WTC11 (cell line): Measurements from ENCODE around the gene GSTK1. TPM values are rescaled to one million over a fixed set of nuclear protein-coding genes. Genes with fewer than 3 reads are reported as not detected.

Source experiments
- ATAC-seq: fragments of 200-7000 bp; cut with Tn5 transposase; 2 replicates; pipeline ENCODE4 v1.10.0; 2021; ENCODE audit warnings: mild to moderate bottlenecking, moderate library complexity
- CTCF ChIA-PET: fragments of 300-600 bp; sonication (Branson Sonifier 250); formaldehyde crosslinking; loops from one replicate; lab custom pipeline; 2021; ENCODE audit warnings: antibody characterized with exemption; lab: Charles Lee
- POLR2A ChIA-PET: fragments of 350-600 bp; sonication (Branson Sonifier 250); formaldehyde crosslinking; loops from one replicate; lab custom pipeline; 2021; ENCODE audit warnings: antibody characterized with exemption; lab: Charles Lee
- DNase-seq: peaks from one replicate; pipeline ENCODE4 v3.0.0; 2021; ENCODE audit warnings: low spot score
- H3K27ac Mint-ChIP-seq: 2 replicates; pipeline ENCODE4 v1.8.0; 2021; ENCODE audit warnings: mixed read lengths
- H3K27me3 Mint-ChIP-seq: 2 replicates; pipeline ENCODE4 v1.8.0; 2021; ENCODE audit warnings: low read depth, mild to moderate bottlenecking, moderate library complexity, mixed read lengths
- H3K36me3 Mint-ChIP-seq: 2 replicates; pipeline ENCODE4 v1.8.0; 2021; ENCODE audit warnings: mixed read lengths
- H3K4me1 Mint-ChIP-seq: 2 replicates; pipeline ENCODE4 v1.8.0; 2022; ENCODE audit warnings: mixed read lengths
- H3K4me3 Mint-ChIP-seq: 2 replicates; pipeline ENCODE4 v1.8.0; 2021; ENCODE audit warnings: mild to moderate bottlenecking, moderate library complexity, mixed read lengths
- H3K9me3 Mint-ChIP-seq: 2 replicates; pipeline ENCODE4 v1.8.0; 2021; ENCODE audit warnings: mixed read lengths
- CBFB ChIP-seq: sonication (generic); formaldehyde crosslinking; IDR thresholded peaks from 2 replicates; pipeline ENCODE4 v1.8.1; 2022; ENCODE audit warnings: mild to moderate bottlenecking, low read depth, missing genetic modification reagents
- ELF4 ChIP-seq: sonication (generic); formaldehyde crosslinking; IDR thresholded peaks from 2 replicates; pipeline ENCODE4 v1.8.1; 2022; ENCODE audit warnings: low read depth, mild to moderate bottlenecking, moderate library complexity, missing genetic modification reagents
- FOXK1 ChIP-seq: sonication (generic); formaldehyde crosslinking; IDR thresholded peaks from 2 replicates; pipeline ENCODE4 v1.8.0; 2022; ENCODE audit warnings: mild to moderate bottlenecking, moderate library complexity, missing genetic modification reagents
- HMGA2 ChIP-seq: fragments of 250-450 bp; sonication (Bioruptor Pico); IDR thresholded peaks from 2 replicates; pipeline ENCODE4 v1.4.0; 2021; ENCODE audit warnings: mild to moderate bottlenecking, moderate library complexity
- NFE2L1 ChIP-seq: sonication (generic); formaldehyde crosslinking; IDR thresholded peaks from 2 replicates; pipeline ENCODE4 v1.8.1; 2023; ENCODE audit warnings: missing genetic modification reagents
- SMAD3 ChIP-seq: sonication (generic); formaldehyde crosslinking; IDR thresholded peaks from 2 replicates; pipeline ENCODE4 v1.8.0; 2022; ENCODE audit warnings: missing genetic modification reagents, mild to moderate bottlenecking, borderline replicate concordance
- SMAD4 ChIP-seq: sonication (generic); formaldehyde crosslinking; IDR thresholded peaks from 2 replicates; pipeline ENCODE4 v1.8.0; 2022; ENCODE audit warnings: mild to moderate bottlenecking, missing genetic modification reagents
- TEAD1 ChIP-seq: sonication (generic); formaldehyde crosslinking; IDR thresholded peaks from 2 replicates; pipeline ENCODE4 v1.8.0; 2022; ENCODE audit warnings: mild to moderate bottlenecking, missing genetic modification reagents
- TEAD4 ChIP-seq: sonication (generic); formaldehyde crosslinking; IDR thresholded peaks from 2 replicates; pipeline ENCODE4 v1.8.0; 2022; ENCODE audit warnings: mild to moderate bottlenecking, missing genetic modification reagents
- ZBTB21 ChIP-seq: sonication (generic); formaldehyde crosslinking; IDR thresholded peaks from 2 replicates; pipeline ENCODE4 v1.8.1; 2023; ENCODE audit warnings: mild to moderate bottlenecking, missing genetic modification reagents, borderline replicate concordance
- ZNF121 ChIP-seq: sonication (generic); formaldehyde crosslinking; IDR thresholded peaks from 2 replicates; pipeline ENCODE4 v1.8.0; 2023; ENCODE audit warnings: missing genetic modification reagents
- ZNF219 ChIP-seq: sonication (generic); formaldehyde crosslinking; IDR thresholded peaks from 2 replicates; pipeline ENCODE4 v1.8.0; 2023; ENCODE audit warnings: missing genetic modification reagents, mild to moderate bottlenecking, borderline replicate concordance
- ZNF423 ChIP-seq: fragments of 250-450 bp; sonication (Bioruptor Pico); IDR thresholded peaks from 2 replicates; pipeline ENCODE4 v2.1.2; 2022; ENCODE audit warnings: mild to moderate bottlenecking, moderate library complexity
- total RNA-seq: library from RNA; stranded (reverse); gene quantifications from 3 replicates; pipeline ENCODE4 v1.2.3, GENCODE V29; 2021
- TF ChIP-seq, protein P1 (sequence below): sonication (generic); formaldehyde crosslinking; IDR thresholded peaks from 2 replicates; pipeline ENCODE4 v1.8.0; 2023; ENCODE audit warnings: mild to moderate bottlenecking, missing genetic modification reagents
- TF ChIP-seq, protein P2 (sequence below): sonication (generic); formaldehyde crosslinking; IDR thresholded peaks from 2 replicates; pipeline ENCODE4 v1.8.1; 2022; ENCODE audit warnings: low read depth, mild to moderate bottlenecking, moderate library complexity, missing genetic modification reagents, borderline replicate concordance
- TF ChIP-seq, protein P3 (sequence below): sonication (generic); formaldehyde crosslinking; IDR thresholded peaks from 2 replicates; pipeline ENCODE4 v1.8.0; 2023; ENCODE audit warnings: missing genetic modification reagents, mild to moderate bottlenecking, borderline replicate concordance
- TF ChIP-seq, protein P4 (sequence below): fragments of 250-450 bp; sonication (Bioruptor Pico); IDR thresholded peaks from 2 replicates; pipeline ENCODE4 v1.9.0; 2021; ENCODE audit warnings: mild to moderate bottlenecking
- TF ChIP-seq, protein P5 (sequence below): sonication (generic); formaldehyde crosslinking; IDR thresholded peaks from 2 replicates; pipeline ENCODE4 v1.8.1; 2023; ENCODE audit warnings: mild to moderate bottlenecking, moderate library complexity, missing genetic modification reagents
- TF ChIP-seq, protein P6 (sequence below): sonication (generic); formaldehyde crosslinking; IDR thresholded peaks from 2 replicates; pipeline ENCODE4 v1.8.1; 2022; ENCODE audit warnings: low read depth, missing genetic modification reagents, borderline replicate concordance
- TF ChIP-seq, protein P7 (sequence below): sonication (generic); formaldehyde crosslinking; IDR thresholded peaks from 2 replicates; pipeline ENCODE4 v1.8.0; 2022; ENCODE audit warnings: mild to moderate bottlenecking, missing genetic modification reagents

Gene GSTK1
- total RNA-seq, 1 experiment from 2014 or later = 30.1 TPM

DNA sequence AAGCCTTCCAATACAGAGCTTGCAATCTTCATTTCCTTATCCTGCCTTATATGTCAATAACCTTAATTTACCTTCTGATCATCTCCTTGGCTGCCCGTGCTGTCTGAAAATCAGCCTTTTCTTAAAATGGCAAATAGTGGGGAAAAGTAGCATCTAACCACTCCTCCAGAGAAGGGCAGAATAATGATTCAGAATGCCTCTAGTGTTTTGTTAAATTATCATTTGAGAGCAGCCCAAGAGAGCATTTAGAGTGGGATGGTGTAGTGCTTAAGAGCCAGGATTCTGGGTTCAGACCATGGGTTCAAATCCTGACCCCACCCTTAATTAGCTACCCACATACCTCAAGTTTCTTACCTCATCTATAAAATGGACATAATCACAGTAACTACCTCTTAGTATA is 16.9 kb downstream of the GSTK1 start (continued):
- TF ChIP-seq, protein P1, sequence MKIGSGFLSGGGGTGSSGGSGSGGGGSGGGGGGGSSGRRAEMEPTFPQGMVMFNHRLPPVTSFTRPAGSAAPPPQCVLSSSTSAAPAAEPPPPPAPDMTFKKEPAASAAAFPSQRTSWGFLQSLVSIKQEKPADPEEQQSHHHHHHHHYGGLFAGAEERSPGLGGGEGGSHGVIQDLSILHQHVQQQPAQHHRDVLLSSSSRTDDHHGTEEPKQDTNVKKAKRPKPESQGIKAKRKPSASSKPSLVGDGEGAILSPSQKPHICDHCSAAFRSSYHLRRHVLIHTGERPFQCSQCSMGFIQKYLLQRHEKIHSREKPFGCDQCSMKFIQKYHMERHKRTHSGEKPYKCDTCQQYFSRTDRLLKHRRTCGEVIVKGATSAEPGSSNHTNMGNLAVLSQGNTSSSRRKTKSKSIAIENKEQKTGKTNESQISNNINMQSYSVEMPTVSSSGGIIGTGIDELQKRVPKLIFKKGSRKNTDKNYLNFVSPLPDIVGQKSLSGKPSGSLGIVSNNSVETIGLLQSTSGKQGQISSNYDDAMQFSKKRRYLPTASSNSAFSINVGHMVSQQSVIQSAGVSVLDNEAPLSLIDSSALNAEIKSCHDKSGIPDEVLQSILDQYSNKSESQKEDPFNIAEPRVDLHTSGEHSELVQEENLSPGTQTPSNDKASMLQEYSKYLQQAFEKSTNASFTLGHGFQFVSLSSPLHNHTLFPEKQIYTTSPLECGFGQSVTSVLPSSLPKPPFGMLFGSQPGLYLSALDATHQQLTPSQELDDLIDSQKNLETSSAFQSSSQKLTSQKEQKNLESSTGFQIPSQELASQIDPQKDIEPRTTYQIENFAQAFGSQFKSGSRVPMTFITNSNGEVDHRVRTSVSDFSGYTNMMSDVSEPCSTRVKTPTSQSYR (CRISPR knock-in tag) = no peak
- no peak for TF ChIP-seq TEAD4 (CRISPR knock-in tag)
- TF ChIP-seq CBFB = no peak
- TF ChIP-seq HMGA2 (CRISPR knock-in tag) = no peak
- no peak for TF ChIP-seq ZNF219 (CRISPR knock-in tag)
- TF ChIP-seq, protein P2, sequence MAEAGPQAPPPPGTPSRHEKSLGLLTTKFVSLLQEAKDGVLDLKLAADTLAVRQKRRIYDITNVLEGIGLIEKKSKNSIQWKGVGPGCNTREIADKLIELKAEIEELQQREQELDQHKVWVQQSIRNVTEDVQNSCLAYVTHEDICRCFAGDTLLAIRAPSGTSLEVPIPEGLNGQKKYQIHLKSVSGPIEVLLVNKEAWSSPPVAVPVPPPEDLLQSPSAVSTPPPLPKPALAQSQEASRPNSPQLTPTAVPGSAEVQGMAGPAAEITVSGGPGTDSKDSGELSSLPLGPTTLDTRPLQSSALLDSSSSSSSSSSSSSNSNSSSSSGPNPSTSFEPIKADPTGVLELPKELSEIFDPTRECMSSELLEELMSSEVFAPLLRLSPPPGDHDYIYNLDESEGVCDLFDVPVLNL = no peak
- TF ChIP-seq, protein P3, sequence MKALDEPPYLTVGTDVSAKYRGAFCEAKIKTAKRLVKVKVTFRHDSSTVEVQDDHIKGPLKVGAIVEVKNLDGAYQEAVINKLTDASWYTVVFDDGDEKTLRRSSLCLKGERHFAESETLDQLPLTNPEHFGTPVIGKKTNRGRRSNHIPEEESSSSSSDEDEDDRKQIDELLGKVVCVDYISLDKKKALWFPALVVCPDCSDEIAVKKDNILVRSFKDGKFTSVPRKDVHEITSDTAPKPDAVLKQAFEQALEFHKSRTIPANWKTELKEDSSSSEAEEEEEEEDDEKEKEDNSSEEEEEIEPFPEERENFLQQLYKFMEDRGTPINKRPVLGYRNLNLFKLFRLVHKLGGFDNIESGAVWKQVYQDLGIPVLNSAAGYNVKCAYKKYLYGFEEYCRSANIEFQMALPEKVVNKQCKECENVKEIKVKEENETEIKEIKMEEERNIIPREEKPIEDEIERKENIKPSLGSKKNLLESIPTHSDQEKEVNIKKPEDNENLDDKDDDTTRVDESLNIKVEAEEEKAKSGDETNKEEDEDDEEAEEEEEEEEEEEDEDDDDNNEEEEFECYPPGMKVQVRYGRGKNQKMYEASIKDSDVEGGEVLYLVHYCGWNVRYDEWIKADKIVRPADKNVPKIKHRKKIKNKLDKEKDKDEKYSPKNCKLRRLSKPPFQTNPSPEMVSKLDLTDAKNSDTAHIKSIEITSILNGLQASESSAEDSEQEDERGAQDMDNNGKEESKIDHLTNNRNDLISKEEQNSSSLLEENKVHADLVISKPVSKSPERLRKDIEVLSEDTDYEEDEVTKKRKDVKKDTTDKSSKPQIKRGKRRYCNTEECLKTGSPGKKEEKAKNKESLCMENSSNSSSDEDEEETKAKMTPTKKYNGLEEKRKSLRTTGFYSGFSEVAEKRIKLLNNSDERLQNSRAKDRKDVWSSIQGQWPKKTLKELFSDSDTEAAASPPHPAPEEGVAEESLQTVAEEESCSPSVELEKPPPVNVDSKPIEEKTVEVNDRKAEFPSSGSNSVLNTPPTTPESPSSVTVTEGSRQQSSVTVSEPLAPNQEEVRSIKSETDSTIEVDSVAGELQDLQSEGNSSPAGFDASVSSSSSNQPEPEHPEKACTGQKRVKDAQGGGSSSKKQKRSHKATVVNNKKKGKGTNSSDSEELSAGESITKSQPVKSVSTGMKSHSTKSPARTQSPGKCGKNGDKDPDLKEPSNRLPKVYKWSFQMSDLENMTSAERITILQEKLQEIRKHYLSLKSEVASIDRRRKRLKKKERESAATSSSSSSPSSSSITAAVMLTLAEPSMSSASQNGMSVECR (CRISPR knock-in tag) = no peak

DNA sequence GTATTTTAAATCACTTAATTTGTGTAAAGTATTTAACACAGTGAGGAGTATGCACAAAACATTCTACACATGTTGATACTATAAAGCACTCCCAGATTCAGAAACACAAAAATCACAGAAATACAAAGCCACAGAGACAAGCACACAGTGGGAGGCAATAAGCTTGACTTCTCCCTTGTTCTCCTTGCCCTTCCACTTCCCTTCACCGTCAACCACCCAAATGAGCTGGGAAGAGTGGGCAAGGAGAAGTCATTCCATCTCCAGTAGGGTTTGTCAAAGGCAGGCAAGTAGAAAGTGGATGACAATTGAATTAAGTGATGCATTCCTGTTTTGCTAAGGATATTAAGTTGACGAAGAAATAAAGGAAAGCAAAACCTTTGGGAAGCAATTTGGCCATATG is 17.3 kb downstream of the GSTK1 start:
- H3K27me3 Mint-ChIP-seq = peaks cover 22% of the 10 kb centered on the region
- TF ChIP-seq, protein P4, sequence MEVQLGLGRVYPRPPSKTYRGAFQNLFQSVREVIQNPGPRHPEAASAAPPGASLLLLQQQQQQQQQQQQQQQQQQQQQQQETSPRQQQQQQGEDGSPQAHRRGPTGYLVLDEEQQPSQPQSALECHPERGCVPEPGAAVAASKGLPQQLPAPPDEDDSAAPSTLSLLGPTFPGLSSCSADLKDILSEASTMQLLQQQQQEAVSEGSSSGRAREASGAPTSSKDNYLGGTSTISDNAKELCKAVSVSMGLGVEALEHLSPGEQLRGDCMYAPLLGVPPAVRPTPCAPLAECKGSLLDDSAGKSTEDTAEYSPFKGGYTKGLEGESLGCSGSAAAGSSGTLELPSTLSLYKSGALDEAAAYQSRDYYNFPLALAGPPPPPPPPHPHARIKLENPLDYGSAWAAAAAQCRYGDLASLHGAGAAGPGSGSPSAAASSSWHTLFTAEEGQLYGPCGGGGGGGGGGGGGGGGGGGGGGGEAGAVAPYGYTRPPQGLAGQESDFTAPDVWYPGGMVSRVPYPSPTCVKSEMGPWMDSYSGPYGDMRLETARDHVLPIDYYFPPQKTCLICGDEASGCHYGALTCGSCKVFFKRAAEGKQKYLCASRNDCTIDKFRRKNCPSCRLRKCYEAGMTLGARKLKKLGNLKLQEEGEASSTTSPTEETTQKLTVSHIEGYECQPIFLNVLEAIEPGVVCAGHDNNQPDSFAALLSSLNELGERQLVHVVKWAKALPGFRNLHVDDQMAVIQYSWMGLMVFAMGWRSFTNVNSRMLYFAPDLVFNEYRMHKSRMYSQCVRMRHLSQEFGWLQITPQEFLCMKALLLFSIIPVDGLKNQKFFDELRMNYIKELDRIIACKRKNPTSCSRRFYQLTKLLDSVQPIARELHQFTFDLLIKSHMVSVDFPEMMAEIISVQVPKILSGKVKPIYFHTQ (CRISPR knock-in tag) = no peak
- no peak for TF ChIP-seq FOXK1 (CRISPR knock-in tag)
- TF ChIP-seq SMAD4 (CRISPR knock-in tag) = no peak
- TF ChIP-seq ELF4 (CRISPR knock-in tag) = no peak
- TF ChIP-seq, protein P5, sequence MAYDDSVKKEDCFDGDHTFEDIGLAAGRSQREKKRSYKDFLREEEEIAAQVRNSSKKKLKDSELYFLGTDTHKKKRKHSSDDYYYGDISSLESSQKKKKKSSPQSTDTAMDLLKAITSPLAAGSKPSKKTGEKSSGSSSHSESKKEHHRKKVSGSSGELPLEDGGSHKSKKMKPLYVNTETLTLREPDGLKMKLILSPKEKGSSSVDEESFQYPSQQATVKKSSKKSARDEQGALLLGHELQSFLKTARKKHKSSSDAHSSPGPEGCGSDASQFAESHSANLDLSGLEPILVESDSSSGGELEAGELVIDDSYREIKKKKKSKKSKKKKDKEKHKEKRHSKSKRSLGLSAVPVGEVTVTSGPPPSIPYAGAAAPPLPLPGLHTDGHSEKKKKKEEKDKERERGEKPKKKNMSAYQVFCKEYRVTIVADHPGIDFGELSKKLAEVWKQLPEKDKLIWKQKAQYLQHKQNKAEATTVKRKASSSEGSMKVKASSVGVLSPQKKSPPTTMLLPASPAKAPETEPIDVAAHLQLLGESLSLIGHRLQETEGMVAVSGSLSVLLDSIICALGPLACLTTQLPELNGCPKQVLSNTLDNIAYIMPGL (CRISPR knock-in tag) = no peak
- TF ChIP-seq, protein P6, sequence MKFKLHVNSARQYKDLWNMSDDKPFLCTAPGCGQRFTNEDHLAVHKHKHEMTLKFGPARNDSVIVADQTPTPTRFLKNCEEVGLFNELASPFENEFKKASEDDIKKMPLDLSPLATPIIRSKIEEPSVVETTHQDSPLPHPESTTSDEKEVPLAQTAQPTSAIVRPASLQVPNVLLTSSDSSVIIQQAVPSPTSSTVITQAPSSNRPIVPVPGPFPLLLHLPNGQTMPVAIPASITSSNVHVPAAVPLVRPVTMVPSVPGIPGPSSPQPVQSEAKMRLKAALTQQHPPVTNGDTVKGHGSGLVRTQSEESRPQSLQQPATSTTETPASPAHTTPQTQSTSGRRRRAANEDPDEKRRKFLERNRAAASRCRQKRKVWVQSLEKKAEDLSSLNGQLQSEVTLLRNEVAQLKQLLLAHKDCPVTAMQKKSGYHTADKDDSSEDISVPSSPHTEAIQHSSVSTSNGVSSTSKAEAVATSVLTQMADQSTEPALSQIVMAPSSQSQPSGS (CRISPR knock-in tag) = no peak
- no peak for TF ChIP-seq ZNF423
- no peak for TF ChIP-seq TEAD1 (CRISPR knock-in tag)
- TF ChIP-seq ZBTB21 = no peak
- no peak for TF ChIP-seq NFE2L1 (CRISPR knock-in tag)
- no peak for TF ChIP-seq ZNF121
- TF ChIP-seq SMAD3 (CRISPR knock-in tag) = no peak
- TF ChIP-seq, protein P7, sequence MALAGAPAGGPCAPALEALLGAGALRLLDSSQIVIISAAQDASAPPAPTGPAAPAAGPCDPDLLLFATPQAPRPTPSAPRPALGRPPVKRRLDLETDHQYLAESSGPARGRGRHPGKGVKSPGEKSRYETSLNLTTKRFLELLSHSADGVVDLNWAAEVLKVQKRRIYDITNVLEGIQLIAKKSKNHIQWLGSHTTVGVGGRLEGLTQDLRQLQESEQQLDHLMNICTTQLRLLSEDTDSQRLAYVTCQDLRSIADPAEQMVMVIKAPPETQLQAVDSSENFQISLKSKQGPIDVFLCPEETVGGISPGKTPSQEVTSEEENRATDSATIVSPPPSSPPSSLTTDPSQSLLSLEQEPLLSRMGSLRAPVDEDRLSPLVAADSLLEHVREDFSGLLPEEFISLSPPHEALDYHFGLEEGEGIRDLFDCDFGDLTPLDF (CRISPR knock-in tag) = no peak
- POLR2A ChIA-PET = no interaction called here
- no peak overlapping the region for H3K27ac Mint-ChIP-seq
- DNase-seq (no peak), ATAC-seq (no peak)
- H3K4me1 Mint-ChIP-seq = peaks cover 26% of the 10 kb centered on the region
- no peak overlapping the region for H3K4me3 Mint-ChIP-seq
- no peaks in the 10 kb centered on the region for H3K9me3 Mint-ChIP-seq
- CTCF ChIA-PET = interaction anchor here (1.3 to 1.5 kb wide), 2 partner anchors 19 to 469 kb away, joined by 3 to 4 read pairs; no protein-coding TSS in a partner anchor
- no peaks in the 10 kb centered on the region; the same call in 1 of the 2 replicates for H3K36me3 Mint-ChIP-seq
